IMR-90 (cell line): ENCODE data around the gene ATG10.

Experiments
- CEBPB ChIP-seq: IDR thresholded peaks from 2 replicates; pipeline ENCODE4 v1.6.1; 2012; ENCODE audit warnings: low read depth, low read length, improper control_type of control experiment
- CTCF ChIP-seq: conservative IDR thresholded peaks from 2 replicates; pipeline ENCODE4 v1.5.1; 2012; ENCODE audit warnings: mild to moderate bottlenecking, low read depth, low read length, improper control_type of control experiment
- ELK1 ChIP-seq: fragments of 150-350 bp; IDR thresholded peaks from 2 replicates; pipeline ENCODE4 v1.6.1; 2016; ENCODE audit warnings: low read depth, mild to moderate bottlenecking, low read length, moderate library complexity, borderline replicate concordance
- MAFK ChIP-seq: IDR thresholded peaks from 2 replicates; pipeline ENCODE4 v1.6.1; 2012; ENCODE audit warnings: low read depth, low read length, improper control_type of control experiment
- MAZ ChIP-seq: IDR thresholded peaks from 2 replicates; pipeline ENCODE4 v1.6.1; 2012; ENCODE audit warnings: low read depth, mild to moderate bottlenecking, low read length, improper control_type of control experiment, moderate library complexity, borderline replicate concordance
- MXI1 ChIP-seq: IDR thresholded peaks from 2 replicates; pipeline ENCODE4 v1.6.1; 2012; ENCODE audit warnings: low read depth, mild to moderate bottlenecking, low read length, moderate library complexity, borderline replicate concordance
- POLR2A ChIP-seq: IDR thresholded peaks from 2 replicates; pipeline ENCODE4 v1.6.1; 2012; ENCODE audit warnings: mild to moderate bottlenecking, low read depth, low read length
- RAD21 ChIP-seq: IDR thresholded peaks from 2 replicates; pipeline ENCODE4 v1.6.1; 2012; ENCODE audit warnings: low read length, improper control_type of control experiment
- RFX5 ChIP-seq: IDR thresholded peaks from 2 replicates; pipeline ENCODE4 v1.8.0; 2012; ENCODE audit warnings: low read depth, mild to moderate bottlenecking, low read length, moderate library complexity

GRCh38 chr5:82165740-82166530 is 194.1 kb downstream of the ATG10 start:
- peak; percentile 94 for TF ChIP-seq RAD21
- peak; percentile 94 for TF ChIP-seq CTCF
- no peak for TF ChIP-seq MXI1
- peak; percentile 36; the same call in 1 of the 2 replicates for TF ChIP-seq POLR2A
- peak; percentile 63 for TF ChIP-seq CEBPB
- peak; percentile 24; the same call in 1 of the 2 replicates for TF ChIP-seq MAFK
- no peak for TF ChIP-seq ELK1
- no peak for TF ChIP-seq RFX5
- no peak for TF ChIP-seq MAZ
